ENCODE measurements around the gene WDR43.

Gene WDR43

DNA sequence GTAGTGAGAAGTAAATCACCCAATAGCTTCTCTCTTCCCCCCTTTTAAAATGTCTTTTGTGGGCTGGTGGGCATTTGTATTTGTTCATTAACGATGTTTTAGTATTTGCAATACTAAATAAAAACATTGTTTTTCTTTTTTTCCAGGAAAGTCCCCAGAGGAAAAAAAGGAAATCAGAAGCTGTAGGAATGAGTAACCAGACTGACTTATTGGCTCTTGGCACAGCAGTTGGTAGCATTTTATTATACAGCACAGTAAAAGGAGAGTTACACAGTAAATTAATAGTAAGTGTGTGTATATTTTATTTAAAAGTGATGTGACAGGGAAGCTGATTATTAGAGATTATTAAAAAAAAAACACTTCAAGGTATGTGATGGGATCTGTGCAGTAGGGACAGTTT lies 7.4 kb downstream of the WDR43 start:
- no peak for TF ChIP-seq ZFX (IDR thresholded peaks at IDR 0.05)
- TF ChIP-seq, protein P1, sequence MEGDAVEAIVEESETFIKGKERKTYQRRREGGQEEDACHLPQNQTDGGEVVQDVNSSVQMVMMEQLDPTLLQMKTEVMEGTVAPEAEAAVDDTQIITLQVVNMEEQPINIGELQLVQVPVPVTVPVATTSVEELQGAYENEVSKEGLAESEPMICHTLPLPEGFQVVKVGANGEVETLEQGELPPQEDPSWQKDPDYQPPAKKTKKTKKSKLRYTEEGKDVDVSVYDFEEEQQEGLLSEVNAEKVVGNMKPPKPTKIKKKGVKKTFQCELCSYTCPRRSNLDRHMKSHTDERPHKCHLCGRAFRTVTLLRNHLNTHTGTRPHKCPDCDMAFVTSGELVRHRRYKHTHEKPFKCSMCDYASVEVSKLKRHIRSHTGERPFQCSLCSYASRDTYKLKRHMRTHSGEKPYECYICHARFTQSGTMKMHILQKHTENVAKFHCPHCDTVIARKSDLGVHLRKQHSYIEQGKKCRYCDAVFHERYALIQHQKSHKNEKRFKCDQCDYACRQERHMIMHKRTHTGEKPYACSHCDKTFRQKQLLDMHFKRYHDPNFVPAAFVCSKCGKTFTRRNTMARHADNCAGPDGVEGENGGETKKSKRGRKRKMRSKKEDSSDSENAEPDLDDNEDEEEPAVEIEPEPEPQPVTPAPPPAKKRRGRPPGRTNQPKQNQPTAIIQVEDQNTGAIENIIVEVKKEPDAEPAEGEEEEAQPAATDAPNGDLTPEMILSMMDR (conservative IDR thresholded peaks at IDR 0.05), result no peak
- H3K27ac ChIP-seq, result no peak overlapping the region

DNA sequence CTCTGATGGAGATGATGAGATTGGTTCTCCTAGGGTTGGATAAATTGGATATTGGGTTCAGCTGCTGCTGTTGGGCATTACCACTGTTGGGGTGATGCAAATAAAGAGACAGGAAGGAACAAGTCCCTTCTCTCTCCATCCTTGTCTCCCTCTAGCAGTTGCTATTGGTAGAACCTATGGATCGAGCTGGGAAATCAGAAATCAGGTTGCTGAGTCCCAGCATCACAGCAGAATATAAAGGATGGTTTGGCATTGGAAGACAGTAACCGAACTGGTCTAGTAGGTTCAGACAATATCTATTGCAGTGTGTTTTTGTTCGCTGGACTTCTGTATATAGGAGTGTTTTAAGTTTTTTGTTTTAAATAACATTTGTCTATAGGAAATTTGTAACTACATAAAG lies 8.1 kb downstream of the WDR43 start:
- TF ChIP-seq, protein P1 (conservative IDR thresholded peaks at IDR 0.05), result no peak
- TF ChIP-seq ZFX (IDR thresholded peaks at IDR 0.05), result no peak
- H3K27ac ChIP-seq, result no peak overlapping the region

DNA sequence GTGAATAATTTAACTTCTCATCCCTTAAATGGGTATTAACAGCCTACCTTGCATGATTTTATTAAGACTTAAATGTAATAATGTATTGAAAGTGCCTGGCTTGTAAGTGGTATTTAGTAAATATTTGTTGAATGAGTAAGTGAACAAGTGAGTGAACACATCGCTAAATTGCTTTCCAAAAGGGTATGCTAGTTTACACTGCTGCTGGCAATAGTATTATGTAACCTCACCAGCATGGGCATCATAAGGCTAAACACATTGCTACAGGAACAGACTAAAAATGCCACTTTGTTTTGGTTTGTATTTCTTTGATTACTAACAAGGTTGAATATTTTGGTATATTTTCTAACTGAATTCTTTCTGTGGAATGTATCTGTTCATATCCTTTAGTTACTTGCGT lies 9.8 kb downstream of the WDR43 start:
- TF ChIP-seq ZFX (IDR thresholded peaks at IDR 0.05), result no peak
- H3K27ac ChIP-seq, result no peak overlapping the region

DNA sequence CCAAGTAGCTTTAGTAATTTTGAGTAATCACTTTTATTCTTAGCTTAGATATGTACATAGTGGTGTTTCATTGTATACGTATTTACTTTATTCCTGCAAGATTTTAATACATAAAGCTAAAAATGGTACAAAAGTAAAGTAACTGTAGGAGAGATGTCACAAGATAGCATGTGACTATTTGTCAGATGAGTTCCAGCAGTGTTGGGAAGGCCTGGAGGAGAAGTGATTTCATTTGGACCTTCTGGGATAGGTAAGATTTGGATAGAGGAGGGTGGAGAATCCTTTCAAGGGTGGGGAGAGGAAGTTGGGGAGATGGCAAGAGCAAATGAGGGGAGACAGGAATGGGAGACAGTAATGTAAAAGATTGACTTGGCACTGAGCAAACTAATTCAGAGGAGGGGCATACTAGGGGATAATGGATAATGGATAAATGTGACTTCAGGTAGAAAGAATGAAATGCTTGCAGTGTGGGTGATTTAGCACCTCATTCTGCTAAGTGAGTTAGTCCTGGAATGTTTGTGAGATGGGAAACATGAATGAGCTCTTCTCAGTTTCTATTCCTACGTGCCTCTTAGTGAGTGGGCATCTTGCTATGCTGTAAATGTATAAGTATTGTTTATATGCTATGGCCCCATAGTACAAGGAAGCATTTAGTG lies 10.5 kb downstream of the WDR43 start:
- TF ChIP-seq, protein P1 (conservative IDR thresholded peaks at IDR 0.05), result no peak
- no peak overlapping the region for H3K27ac ChIP-seq

DNA sequence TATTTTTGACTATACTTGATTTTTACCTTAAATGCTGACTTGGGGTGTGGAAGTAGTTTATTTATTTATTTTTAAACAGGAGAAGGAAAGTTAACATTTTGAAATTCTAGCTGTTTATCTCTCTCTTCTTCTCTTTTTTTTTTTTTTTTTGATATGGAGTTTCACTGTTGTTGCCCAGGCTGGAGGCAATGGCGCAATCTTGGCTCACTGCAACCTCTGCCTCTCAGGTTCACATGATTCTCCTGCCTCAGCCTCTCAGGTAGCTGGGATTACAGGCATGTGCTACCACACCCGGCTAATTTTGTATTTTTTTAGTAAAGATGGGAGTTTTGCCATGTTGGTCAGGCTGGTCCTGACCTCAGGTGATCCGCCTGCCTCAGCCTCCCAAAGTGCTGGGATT lies 11.1 kb downstream of the WDR43 start:
- TF ChIP-seq, protein P1 (conservative IDR thresholded peaks at IDR 0.05), result no peak
- TF ChIP-seq ZFX (IDR thresholded peaks at IDR 0.05), result no peak
- H3K27ac ChIP-seq, result no peak overlapping the region

DNA sequence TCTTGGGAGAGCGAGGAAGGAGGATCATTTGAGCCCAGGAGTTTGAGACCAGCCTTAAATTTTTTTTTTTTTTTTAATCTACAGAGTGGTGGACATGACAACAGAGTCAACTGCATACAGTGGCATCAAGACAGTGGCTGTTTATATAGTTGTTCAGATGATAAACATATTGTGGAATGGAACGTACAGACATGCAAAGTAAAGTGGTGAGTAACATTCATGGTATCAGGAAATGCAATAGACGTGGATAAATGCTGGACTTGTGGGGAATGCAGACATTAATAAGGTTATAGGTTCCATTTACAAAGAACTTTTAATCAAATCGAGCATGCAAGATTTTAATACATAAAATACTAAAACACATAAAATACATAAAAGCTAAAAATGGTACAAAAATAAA lies 11.9 kb downstream of the WDR43 start:
- no peak overlapping the region for H3K27ac ChIP-seq
- TF ChIP-seq, protein P1 (conservative IDR thresholded peaks at IDR 0.05), result no peak
- no peak for TF ChIP-seq ZFX (IDR thresholded peaks at IDR 0.05)

DNA sequence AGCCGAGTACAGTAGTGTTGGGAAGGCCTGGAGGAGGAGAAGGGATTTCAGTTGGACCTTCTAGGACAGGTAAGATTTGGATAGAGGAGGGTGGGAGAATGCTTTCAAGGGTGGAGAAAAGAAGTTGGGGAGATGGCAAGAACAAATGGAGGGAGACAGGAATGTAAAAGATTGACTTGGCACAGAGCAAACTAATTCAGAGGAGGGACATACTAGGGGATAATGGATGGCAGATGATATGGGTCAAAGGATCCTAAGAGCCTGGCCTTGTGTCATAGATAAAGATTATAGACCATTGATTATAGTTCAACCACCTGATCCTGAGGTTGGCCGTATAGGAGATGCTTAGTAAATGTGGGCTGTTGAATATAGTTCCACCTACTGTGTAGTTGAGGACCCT lies 12.4 kb downstream of the WDR43 start:
- no peak for TF ChIP-seq ZFX (IDR thresholded peaks at IDR 0.05)
- TF ChIP-seq, protein P1 (conservative IDR thresholded peaks at IDR 0.05), result no peak
- no peak overlapping the region for H3K27ac ChIP-seq

DNA sequence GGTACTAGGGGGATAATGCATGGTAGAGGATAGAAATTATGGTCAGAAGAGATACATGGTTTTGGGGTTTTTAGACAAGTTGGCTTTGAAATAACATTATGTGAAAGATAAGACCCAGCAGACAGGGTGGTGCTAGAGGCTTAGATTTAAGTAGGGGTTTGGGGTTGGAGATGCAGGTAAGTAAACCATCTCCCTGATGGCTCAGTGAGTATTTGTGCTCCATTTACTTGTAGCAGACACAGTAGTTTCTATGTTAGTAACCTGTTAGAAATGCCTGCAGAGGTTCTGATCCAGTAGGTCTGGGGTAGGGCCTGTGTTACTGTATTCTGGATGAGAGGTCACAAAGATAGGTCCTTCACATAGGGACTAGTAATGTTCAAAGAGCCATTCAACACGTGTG lies 13.7 kb downstream of the WDR43 start:
- TF ChIP-seq, protein P1 (conservative IDR thresholded peaks at IDR 0.05), result no peak
- TF ChIP-seq ZFX (IDR thresholded peaks at IDR 0.05), result no peak
- no peak overlapping the region for H3K27ac ChIP-seq
